Endodermal cell (in vitro differentiated cells): ENCODE data around the gene TCFL5. TPM values are rescaled to one million over a fixed set of nuclear protein-coding genes. Genes with fewer than 3 reads are reported as not detected.

Experiments used
- DNase-seq: peaks from one replicate; pipeline ENCODE4 v3.0.0-alpha.2; 2017
- H3K27ac ChIP-seq: 2 replicates; pipeline ENCODE4 v1.5.1; 2013; ENCODE audit warnings: mild to moderate bottlenecking, low read depth, low read length, moderate library complexity
- H3K27me3 ChIP-seq: 2 replicates; pipeline ENCODE4 v1.6.1; 2013; ENCODE audit warnings: mild to moderate bottlenecking, low read length, moderate library complexity; ENCODE audit not compliant: insufficient read depth, control insufficient read depth, poor library complexity, severe bottlenecking
- H3K36me3 ChIP-seq: 2 replicates; pipeline ENCODE4 v1.7.0; 2013; ENCODE audit warnings: mild to moderate bottlenecking, low read length, moderate library complexity; ENCODE audit not compliant: control insufficient read depth, insufficient read depth
- H3K4me1 ChIP-seq: one replicate; pipeline ENCODE4 v1.7.0; 2013; ENCODE audit warnings: low read length; ENCODE audit not compliant: control insufficient read depth, insufficient read depth
- H3K4me3 ChIP-seq: 2 replicates; pipeline ENCODE4 v1.5.1; 2013; ENCODE audit warnings: mild to moderate bottlenecking, low read length, moderate library complexity
- H3K9ac ChIP-seq: 2 replicates; pipeline ENCODE4 v1.6.1; 2013; ENCODE audit warnings: mild to moderate bottlenecking, low read length, moderate library complexity; ENCODE audit not compliant: poor library complexity, severe bottlenecking; ENCODE audit errors: extremely low read depth
- H3K9me3 ChIP-seq: 2 replicates; pipeline ENCODE4 v1.6.1; 2013; ENCODE audit warnings: mild to moderate bottlenecking, low read length, moderate library complexity; ENCODE audit not compliant: control insufficient read depth
- H3K27ac Mint-ChIP-seq: 2 replicates; pipeline ENCODE4 v1.8.0; 2020; ENCODE audit warnings: mixed read lengths
- H3K27me3 Mint-ChIP-seq: 2 replicates; pipeline ENCODE4 v1.8.0; 2021; ENCODE audit warnings: mild to moderate bottlenecking, mixed read lengths; ENCODE audit not compliant: insufficient read depth
- H3K36me3 Mint-ChIP-seq: 2 replicates; pipeline ENCODE4 v1.8.0; 2020; ENCODE audit warnings: low read depth, mixed read lengths
- H3K4me1 Mint-ChIP-seq: 2 replicates; pipeline ENCODE4 v1.8.0; 2020; ENCODE audit warnings: mixed read lengths
- H3K4me3 Mint-ChIP-seq: 2 replicates; pipeline ENCODE4 v1.8.0; 2020; ENCODE audit warnings: mild to moderate bottlenecking, moderate library complexity, mixed read lengths
- H3K9me3 Mint-ChIP-seq: 2 replicates; pipeline ENCODE4 v1.8.0; 2020; ENCODE audit warnings: mild to moderate bottlenecking, mixed read lengths
- CTCF ChIP-seq: fragments of 200-600 bp; sonication (generic); conservative IDR thresholded peaks from 2 replicates; pipeline ENCODE4 v1.5.0; 2021; ENCODE audit warnings: antibody characterized with exemption, mild to moderate bottlenecking
- WGBS, 2 experiments: methylation state at CpG; one replicate each; pipeline versions ENCODE4 v1.1.5 to v1.1.7; 2013; ENCODE audit warnings: missing lambda C conversion rate in 2 of 2, mixed read lengths in 1 of 2; ENCODE audit not compliant: insufficient coverage in 1 of 2, insufficient read length in 1 of 2; 5-methylcytosine and 5-hydroxymethylcytosine counted together
- total RNA-seq, 2 donors: library from RNA; stranded (reverse); fragmentation: NEBNext Ultra II Directional in 1 of 2; extraction: Animal tissue kit (Norgen Biotek cat#: 25700) in 1 of 2; gene quantifications; 2 replicates in 1 of 2; 3 replicates in 1 of 2; pipeline ENCODE4 v1.2.1, GENCODE V29; 2021

Gene TCFL5
- total RNA-seq, 2 donors from 2014 or later, result 15.8 to 17.4 TPM

GRCh38 chr20:62834967-62835730, 26.5 kb downstream of the TCFL5 start:
- H3K27ac Mint-ChIP-seq, result no peak overlapping the region
- peaks cover 12% of the 10 kb centered on the region for H3K4me1 Mint-ChIP-seq
- H3K27me3 Mint-ChIP-seq, result no peaks in the 10 kb centered on the region
- H3K4me3 Mint-ChIP-seq, result no peak overlapping the region
- DNase-seq, result no peak
- Histone ChIP-seq H3K4me3 (no peak overlapping the region), H3K27me3 (no peaks in the 10 kb centered on the region), H3K9me3 (no peaks in the 10 kb centered on the region), H3K4me1 (no peaks in the 10 kb centered on the region), H3K27ac (no peak overlapping the region), H3K36me3 (peaks cover 51% of the 10 kb centered on the region), H3K9ac (no peak overlapping the region)
- WGBS, 2 experiments, result 90 to 94% methylated on average over 19 to 24 of the region's 24 CpGs
- no peak for TF ChIP-seq CTCF
- H3K36me3 Mint-ChIP-seq, result peaks cover 32% of the 10 kb centered on the region
- no peaks in the 10 kb centered on the region for H3K9me3 Mint-ChIP-seq

- 91 to 95% methylated on average over 9 to 14 of the region's 14 CpGs for WGBS, 2 experiments
- Histone ChIP-seq H3K4me3 (no peak overlapping the region), H3K27me3 (no peaks in the 10 kb centered on the region), H3K27ac (no peak overlapping the region), H3K9ac (no peak overlapping the region), H3K36me3 (peaks cover 52% of the 10 kb centered on the region), H3K4me1 (no peaks in the 10 kb centered on the region), H3K9me3 (no peaks in the 10 kb centered on the region)
- Mint-ChIP-seq H3K27ac (peak overlapping the region; percentile 21), H3K36me3 (peaks cover 17% of the 10 kb centered on the region), H3K9me3 (no peaks in the 10 kb centered on the region), H3K4me1 (peaks cover 12% of the 10 kb centered on the region), H3K4me3 (no peak overlapping the region), H3K27me3 (no peaks in the 10 kb centered on the region)
- TF ChIP-seq CTCF, result no peak
- peak; percentile 52 for DNase-seq
These were observed 28.7 kb downstream of the TCFL5 start for GRCh38 chr20:62832951-62833391.

DNA sequence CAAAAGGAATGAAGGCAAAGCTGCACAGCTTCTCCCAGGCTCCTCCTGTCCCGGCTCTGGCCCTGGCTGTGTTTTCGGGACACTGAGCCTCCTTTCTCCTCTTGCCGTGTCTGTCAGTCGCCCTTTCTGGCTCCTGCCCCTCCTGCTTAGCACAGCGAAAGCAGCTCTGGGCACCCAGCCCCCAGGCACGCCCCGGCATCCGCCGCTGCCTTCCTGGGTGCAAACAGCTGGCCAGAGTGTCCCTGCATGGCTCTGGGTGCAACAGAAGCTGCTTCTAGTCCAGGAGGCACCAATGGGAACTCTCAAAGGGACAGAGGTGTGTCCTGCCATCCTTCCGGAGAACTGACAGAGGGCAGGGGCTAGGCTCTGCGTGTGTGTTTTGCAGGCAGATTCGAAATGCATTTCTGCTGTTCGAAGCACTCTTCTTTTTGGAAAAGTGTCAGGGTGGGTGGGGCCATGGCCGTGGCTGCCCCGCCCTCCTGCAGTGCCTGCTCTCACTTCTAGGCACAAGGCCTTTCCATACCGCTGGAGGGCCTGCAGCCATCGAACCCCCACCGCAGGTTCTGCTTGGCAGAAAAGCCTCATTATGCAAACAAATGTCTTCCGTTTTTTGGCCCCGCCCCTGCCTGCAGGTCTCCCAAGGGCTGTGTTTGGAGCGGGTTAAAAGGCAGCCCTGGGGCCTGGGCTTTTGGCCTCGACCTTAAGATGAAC, 29.3 kb downstream of the TCFL5 start:
- Mint-ChIP-seq H3K4me3 (no peak overlapping the region), H3K4me1 (peaks cover 12% of the 10 kb centered on the region), H3K27me3 (no peaks in the 10 kb centered on the region), H3K9me3 (no peaks in the 10 kb centered on the region), H3K27ac (no peak overlapping the region), H3K36me3 (peaks cover 13% of the 10 kb centered on the region)
- peaks cover 47% of the 10 kb centered on the region for H3K36me3 ChIP-seq
- DNase-seq, result peak; percentile 88
- H3K9ac ChIP-seq, result no peak overlapping the region
- 61 to 75% methylated on average over 18 to 22 of the region's 22 CpGs for WGBS, 2 experiments
- no peaks in the 10 kb centered on the region for H3K27me3 ChIP-seq
- H3K4me1 ChIP-seq, result no peaks in the 10 kb centered on the region
- no peak overlapping the region for H3K4me3 ChIP-seq
- TF ChIP-seq CTCF, result no peak
- H3K27ac ChIP-seq, result peak overlapping the region; percentile 53
- no peaks in the 10 kb centered on the region for H3K9me3 ChIP-seq
